Measurements from ENCODE around the gene RXRB.

Gene RXRB

DNA sequence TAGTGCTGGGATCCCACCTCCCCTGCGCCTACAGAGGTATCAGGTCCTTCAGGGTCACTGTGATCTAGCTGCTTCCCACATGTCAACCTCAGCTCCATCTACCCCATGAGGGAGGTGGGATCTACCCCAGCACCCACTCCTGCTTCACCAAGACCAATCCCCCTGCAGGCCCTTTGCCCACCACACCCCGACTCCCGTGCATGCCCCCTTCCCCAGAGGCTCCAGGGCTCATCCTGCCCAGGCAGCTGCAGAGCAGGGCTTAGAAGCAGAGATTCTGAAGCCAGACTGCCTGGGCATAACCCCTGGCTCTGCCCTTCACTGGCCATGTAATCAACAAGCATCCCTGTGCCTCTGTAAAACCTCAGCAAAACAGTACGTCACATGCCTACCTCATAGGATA is 25.7 kb downstream of the RXRB start:
- no peak for DNase-seq

DNA sequence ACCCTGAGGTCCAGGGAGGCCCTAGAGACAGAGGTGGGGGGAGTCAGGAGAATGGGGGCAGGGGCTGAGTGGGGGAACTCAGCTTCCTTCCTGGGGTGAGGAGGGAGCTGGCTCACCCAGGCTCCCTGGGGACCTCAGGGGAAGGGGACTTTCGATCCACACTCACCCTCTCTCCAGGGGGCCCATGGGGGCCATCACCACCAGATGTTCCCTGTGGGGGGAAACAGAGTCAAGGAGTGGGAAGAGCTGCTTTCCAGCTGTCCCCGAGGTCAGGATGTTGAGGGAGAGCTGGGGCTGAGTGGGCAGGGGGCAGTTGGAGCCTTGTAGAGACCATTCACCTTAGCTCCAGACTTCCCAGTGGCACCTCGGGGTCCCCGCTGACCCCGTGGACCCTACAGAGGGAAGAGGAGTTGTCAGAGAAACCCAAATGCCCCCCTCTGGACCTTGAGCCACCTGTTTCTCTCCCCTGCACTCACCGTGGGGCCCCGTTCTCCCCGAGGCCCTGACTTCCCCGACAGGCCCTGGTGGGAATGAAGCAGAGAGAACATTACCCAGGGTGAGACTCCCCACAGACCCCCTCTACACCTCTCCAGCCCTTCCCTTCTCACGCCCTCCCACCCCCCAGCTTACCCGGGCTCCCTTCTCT is 26.8 kb downstream of the RXRB start:
- DNase-seq, result no peak

GRCh38 chr6:33172688-33173534 is 27.6 kb downstream of the RXRB start:
- no peak for DNase-seq

GRCh38 chr6:33171880-33172687 is 28.4 kb downstream of the RXRB start:
- no peak for DNase-seq

GRCh38 chr6:33171016-33171879 is 29.2 kb downstream of the RXRB start:
- no peak for DNase-seq

GRCh38 chr6:33170176-33171015 is 30.1 kb downstream of the RXRB start:
- DNase-seq, result no peak

GRCh38 chr6:33169291-33170175 is 30.9 kb downstream of the RXRB start:
- no peak for DNase-seq

DNA sequence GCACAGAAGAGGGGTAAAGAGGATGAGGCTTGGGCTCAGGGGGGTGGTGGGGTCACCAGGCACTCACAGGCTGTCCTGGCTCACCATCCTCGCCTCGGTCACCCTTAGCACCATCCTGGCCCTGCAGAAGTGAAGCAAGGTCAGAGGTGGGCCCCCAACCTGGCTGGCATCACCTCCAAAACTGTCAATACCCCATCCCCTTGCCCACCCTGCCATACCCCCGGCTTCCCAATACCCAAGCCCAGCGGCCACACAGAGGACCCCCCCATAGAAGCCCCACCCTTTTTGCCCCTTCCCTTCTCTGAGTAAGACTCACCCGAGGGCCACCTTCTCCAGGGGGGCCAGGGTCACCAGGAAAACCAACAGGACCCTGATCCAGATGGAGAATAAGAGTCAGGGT is 31.8 kb downstream of the RXRB start:
- no peak for DNase-seq

DNA sequence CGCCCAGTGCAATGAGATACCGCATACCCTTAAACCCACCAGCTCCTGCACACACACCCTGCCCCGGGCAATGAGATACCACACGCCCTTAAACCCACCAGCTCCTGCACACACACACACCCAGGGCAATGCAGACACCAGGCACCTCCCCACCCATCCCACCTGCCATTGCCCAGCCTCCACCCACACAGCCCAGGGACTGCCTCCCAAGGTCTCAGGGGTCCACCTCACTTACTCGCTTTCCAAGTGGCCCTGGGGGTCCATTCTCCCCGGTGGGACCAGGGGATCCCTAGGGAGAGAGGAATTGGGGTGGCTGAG is 32.2 kb downstream of the RXRB start:
- no peak for DNase-seq

- DNase-seq, result no peak
Observed at GRCh38 chr6:33167374-33168283, 32.8 kb downstream of the RXRB start.

- no peak for DNase-seq
Observed at GRCh38 chr6:33166811-33167210, 33.7 kb downstream of the RXRB start.

GRCh38 chr6:33166363-33166762 is 34.1 kb downstream of the RXRB start:
- no peak for DNase-seq

DNA sequence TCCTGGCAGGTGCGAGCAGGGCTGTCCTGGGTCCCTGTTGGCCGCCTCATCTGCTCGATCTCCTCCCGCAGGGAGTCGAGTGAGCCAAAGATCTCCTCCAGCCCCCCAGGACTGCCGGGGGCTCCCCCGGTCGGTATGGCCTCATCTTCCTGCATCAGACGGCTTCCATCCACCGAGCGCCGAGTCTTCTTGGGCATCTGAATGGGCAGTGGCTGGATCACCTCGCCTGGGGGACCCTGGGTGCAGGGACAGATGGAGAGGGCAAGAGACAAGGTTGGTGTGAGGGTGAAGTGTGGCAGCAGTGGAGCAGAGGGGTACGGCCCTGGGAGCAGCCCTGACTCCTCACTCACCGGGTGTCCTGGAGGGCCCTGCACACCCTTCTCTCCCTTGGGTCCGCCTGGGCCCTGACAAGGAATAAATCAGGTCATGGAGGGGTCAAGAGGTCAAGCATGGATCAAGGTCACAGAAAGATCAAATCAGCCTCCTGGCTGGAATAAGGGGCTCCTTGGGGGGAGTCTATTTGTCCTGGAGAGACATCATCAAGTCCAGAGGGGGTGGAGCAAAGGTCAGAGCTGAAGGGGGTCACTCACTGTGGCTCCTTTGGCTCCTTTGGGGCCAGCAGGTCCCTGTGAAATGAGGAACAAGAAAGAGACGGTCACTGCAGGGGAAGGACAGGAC is 34.7 kb downstream of the RXRB start:
- no peak for DNase-seq

DNA sequence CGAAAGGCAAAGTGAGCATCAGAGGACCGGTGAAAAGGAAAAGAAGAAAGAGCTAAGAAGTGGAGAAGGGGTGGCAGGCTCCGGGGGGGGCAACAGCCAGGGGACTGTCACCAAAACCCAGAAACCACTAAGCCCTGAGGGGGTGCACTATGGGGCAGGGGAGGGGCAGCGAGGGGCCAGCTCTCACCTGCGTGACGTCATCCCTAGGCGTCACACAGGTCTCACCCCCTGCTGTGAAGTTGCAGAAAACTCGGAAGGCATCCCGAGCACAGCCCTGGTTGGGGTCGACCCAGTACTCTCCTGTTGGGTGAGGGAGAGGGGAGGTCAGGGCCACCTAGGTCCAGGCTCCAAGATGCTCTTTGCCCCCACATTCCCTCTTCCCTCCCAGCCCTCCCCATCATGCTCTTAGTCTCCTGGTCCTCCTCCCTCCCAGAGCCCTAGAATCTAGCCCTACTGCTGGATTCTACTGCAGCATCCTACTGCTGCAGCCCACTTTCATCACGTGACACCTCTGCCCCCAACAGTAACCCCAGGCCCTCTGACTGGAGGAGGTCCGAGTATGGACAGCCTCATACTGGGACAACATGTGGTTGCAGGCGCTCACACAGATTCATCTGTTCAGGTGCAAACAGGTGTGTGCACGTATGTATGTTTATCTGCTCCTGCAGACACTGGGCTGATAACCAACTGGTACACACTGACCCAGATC is 35.6 kb downstream of the RXRB start:
- DNase-seq, result no peak

- no peak for DNase-seq
Observed at GRCh38 chr6:33164176-33164575, 36.3 kb downstream of the RXRB start.

DNA sequence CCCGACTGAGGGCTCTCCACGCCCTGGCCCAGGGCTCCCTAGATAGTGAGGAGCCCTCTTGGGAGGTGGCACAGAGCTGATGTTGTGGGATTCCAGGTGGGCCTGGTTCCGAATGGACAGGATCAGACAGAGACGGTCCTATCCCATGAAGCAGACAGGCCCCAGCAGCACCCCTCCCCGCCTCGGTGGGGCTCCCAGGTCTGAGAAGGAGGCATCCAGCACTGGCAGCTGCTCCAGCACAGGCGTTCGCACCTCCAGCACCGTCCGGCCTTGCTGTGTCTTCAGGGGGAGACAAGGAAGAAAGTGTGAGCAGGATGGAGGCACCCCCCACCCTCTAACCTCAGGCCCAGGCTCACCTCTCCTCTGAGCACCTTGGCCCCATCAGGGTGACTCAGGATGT is 36.9 kb downstream of the RXRB start:
- no peak for DNase-seq

GRCh38 chr6:33161354-33162331 is 38.8 kb downstream of the RXRB start:
- DNase-seq, result peak; percentile 87
